ENCODE data around the gene SUDS3.

The SUDS3 gene

DNA sequence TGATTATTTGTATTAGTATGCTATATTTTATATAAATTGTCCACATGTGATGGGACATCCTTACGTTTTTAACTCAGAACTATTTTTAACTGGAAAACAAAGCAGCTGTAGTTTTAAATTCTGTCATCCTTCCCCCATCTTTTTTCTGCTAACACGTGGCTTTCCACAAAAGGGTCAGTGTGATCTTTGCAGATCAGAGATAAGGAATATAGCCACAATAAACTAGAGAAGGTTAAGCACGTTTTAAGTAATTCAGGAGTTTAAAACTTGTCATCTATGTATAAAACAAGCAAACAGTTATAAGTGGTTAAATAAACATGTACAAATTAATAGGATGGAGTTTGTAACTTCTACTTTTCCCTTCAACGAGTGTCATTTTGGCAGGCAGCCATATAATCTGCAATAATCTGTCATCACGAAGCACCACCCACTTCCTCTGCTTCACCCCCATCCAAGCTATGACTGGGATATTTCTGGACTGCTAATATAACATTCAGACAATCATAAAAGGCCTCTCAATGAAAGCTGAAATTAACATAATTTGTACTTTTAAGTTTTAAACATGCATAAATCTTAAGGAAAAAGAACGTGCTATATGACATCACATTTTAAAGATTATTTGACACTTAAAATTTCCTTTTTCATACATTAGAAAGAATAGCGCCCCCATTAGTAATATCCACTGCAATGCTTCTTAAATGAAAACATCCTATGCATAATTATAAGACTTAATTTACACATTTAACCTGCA is 18.9 kb upstream of the SUDS3 start:
- H3K36me3 ChIP-seq (ENCODE audit: insufficient read depth, low read length) = no peaks in the 10 kb centered on the region
- H3K4me1 ChIP-seq (ENCODE audit: insufficient read depth, low read length) = peaks cover 9% of the 10 kb centered on the region
- no peak overlapping the region for H3K4me3 ChIP-seq (ENCODE audit: low read length)
- no peak overlapping the region for H3K27ac ChIP-seq (ENCODE audit: low read depth, low read length)
- H3K9me3 ChIP-seq (ENCODE audit: insufficient read depth, low read depth, low read length) = no peaks in the 10 kb centered on the region
- no peaks in the 10 kb centered on the region for H3K27me3 ChIP-seq (ENCODE audit: insufficient read depth, low read length)
- no peak overlapping the region for H3K9ac ChIP-seq (ENCODE audit: low read depth, low read length)
- 88% methylated on average over 6 of the region's 7 CpGs for WGBS

DNA sequence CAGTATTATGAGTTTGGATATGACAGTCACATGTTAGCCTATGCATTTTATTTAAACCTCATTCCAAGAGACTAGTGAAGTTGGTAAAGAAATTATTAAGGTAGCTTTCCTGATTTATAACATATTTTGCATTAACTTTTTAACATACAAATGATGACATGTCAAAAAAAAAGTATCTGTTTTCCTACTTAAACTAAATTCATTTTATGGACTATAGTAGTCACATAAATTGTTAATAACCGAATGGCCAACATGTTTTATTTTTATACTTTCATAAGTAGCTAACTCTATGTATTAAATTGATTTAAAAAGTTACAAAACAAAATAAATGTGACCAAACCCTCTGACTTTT is 18.4 kb upstream of the SUDS3 start:
- no peaks in the 10 kb centered on the region for H3K9me3 ChIP-seq (ENCODE audit: insufficient read depth, low read depth, low read length)
- H3K9ac ChIP-seq (ENCODE audit: low read depth, low read length) = no peak overlapping the region
- WGBS = no CpG with 5 or more reads among the region's 1 CpG
- H3K27me3 ChIP-seq (ENCODE audit: insufficient read depth, low read length) = no peaks in the 10 kb centered on the region
- H3K36me3 ChIP-seq (ENCODE audit: insufficient read depth, low read length) = no peaks in the 10 kb centered on the region
- H3K4me3 ChIP-seq (ENCODE audit: low read length) = no peak overlapping the region
- H3K4me1 ChIP-seq (ENCODE audit: insufficient read depth, low read length) = peaks cover 9% of the 10 kb centered on the region
- H3K27ac ChIP-seq (ENCODE audit: low read depth, low read length) = no peak overlapping the region

DNA sequence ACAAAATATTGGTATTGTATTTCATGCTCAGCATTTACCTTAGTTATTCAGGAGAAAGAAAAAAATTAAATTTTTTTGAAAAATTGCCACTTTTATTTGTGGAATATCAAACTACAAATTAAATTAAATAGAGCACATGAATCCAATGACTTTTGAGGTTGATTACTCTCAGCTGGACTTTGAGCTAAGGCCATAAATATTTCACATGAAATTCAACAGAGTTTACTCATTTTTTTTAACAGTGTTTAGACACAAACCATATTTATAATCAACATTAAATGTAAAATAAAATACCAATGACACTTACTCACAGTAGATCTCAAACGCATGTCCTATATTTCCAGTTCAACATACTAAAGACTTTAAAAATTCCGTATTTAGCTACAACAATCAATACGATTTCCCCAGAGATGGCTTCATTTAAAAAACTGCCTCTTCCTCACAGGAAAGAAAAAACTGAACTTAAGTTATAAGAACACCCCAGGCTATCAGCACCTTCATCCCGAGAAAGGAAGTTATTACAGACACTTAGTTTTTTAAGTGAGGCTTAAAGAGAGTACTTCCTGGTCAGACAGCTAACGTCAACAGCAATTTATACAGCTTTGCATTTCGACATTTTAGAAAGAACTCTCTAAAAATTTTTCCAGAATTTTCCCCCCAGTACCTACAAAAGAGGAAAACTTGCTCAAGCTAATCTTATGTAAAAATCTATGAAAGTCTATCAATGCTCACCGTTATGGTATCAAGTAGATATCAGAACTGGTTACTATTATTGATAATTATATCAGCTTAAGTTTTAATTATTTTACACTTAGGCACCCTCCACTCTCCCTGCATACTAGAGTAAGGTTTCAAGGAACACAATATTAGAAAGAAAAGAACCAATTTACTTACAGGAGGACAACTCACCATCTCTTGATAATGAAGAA is 17.5 kb upstream of the SUDS3 start:
- no peak overlapping the region for H3K9ac ChIP-seq (ENCODE audit: low read depth, low read length)
- no peak overlapping the region for H3K4me3 ChIP-seq (ENCODE audit: low read length)
- H3K4me1 ChIP-seq (ENCODE audit: insufficient read depth, low read length) = peaks cover 9% of the 10 kb centered on the region
- 87% methylated on average over 6 of the region's 7 CpGs for WGBS
- no peak overlapping the region; the same call in 1 of the 2 replicates for H3K27ac ChIP-seq (ENCODE audit: low read depth, low read length)
- no peaks in the 10 kb centered on the region for H3K27me3 ChIP-seq (ENCODE audit: insufficient read depth, low read length)
- H3K36me3 ChIP-seq (ENCODE audit: insufficient read depth, low read length) = no peaks in the 10 kb centered on the region
- H3K9me3 ChIP-seq (ENCODE audit: insufficient read depth, low read depth, low read length) = no peaks in the 10 kb centered on the region

DNA sequence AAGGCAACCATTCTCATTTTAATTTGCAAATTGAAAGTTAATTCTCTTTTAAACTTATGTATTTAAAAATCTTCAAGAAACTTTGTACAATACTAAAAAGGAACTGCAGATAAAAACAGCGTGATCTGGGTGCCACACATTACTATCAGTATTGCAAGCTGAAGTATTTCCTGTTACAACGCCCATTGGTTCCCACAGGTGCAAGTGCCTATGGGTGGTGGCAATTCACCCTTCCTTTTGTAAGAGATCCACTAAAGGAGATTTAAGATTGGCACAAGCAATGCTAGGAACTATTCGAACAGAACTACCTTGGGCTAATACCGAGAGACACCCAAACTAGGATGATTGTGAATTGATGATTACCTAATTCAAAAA is 16.8 kb upstream of the SUDS3 start:
- no peaks in the 10 kb centered on the region for H3K36me3 ChIP-seq (ENCODE audit: insufficient read depth, low read length)
- peaks cover 9% of the 10 kb centered on the region for H3K4me1 ChIP-seq (ENCODE audit: insufficient read depth, low read length)
- H3K27ac ChIP-seq (ENCODE audit: low read depth, low read length) = no peak overlapping the region
- no peaks in the 10 kb centered on the region for H3K9me3 ChIP-seq (ENCODE audit: insufficient read depth, low read depth, low read length)
- no peak overlapping the region for H3K4me3 ChIP-seq (ENCODE audit: low read length)
- WGBS = 94% methylated on average over 4 of the region's 4 CpGs
- H3K9ac ChIP-seq (ENCODE audit: low read depth, low read length) = no peak overlapping the region
- H3K27me3 ChIP-seq (ENCODE audit: insufficient read depth, low read length) = no peaks in the 10 kb centered on the region

DNA sequence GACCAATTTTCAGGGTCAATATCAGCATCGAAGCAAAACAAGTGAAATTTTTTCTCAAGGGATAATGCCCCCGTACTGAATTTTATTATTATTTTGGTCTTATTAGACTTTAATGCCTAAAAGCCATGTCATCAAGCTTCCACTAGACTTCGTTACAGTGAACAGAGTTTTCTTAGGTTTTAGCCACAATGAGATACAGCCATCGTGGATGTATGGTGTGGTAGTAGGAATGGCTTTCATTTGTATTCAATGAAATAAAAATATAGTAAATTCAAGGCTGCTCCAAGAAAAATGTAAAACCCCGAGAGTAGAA is 15.3 kb upstream of the SUDS3 start:
- no peak overlapping the region for H3K4me3 ChIP-seq (ENCODE audit: low read length)
- H3K4me1 ChIP-seq (ENCODE audit: insufficient read depth, low read length) = peaks cover 9% of the 10 kb centered on the region
- no peaks in the 10 kb centered on the region for H3K27me3 ChIP-seq (ENCODE audit: insufficient read depth, low read length)
- WGBS = 89% methylated on average over 4 of the region's 5 CpGs
- H3K9me3 ChIP-seq (ENCODE audit: insufficient read depth, low read depth, low read length) = no peaks in the 10 kb centered on the region
- no peak overlapping the region for H3K9ac ChIP-seq (ENCODE audit: low read depth, low read length)
- no peak overlapping the region for H3K27ac ChIP-seq (ENCODE audit: low read depth, low read length)
- H3K36me3 ChIP-seq (ENCODE audit: insufficient read depth, low read length) = no peaks in the 10 kb centered on the region

GRCh38 chr12:118361889-118362288 is 14.5 kb upstream of the SUDS3 start:
- no peak overlapping the region for H3K4me3 ChIP-seq (ENCODE audit: low read length)
- WGBS = 97% methylated on average over 4 of the region's 4 CpGs
- no peak overlapping the region for H3K27ac ChIP-seq (ENCODE audit: low read depth, low read length)

DNA sequence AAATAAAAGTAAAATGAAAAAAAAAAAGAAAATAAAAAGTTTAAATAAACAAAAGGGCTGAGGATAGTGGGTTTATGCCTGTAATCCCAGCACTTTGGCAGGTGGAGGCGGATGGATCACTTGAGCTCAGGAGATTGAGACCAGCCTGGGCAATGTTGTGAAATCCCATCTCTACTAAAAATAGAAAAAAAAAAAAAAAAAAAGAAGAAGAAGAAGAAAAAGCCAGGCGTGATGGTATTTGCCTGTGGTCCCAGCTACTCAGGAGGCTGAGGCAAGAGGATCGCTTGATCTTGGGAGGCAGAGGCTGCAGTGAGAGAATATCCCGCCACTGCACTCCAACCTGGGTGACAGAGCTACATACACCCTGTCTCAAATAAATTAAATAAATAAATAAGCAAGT is 7.5 kb upstream of the SUDS3 start:
- Histone ChIP-seq H3K9ac (ENCODE audit: low read depth, low read length) (no peak overlapping the region), H3K36me3 (ENCODE audit: insufficient read depth, low read length) (no peaks in the 10 kb centered on the region), H3K9me3 (ENCODE audit: insufficient read depth, low read depth, low read length) (no peaks in the 10 kb centered on the region), H3K4me1 (ENCODE audit: insufficient read depth, low read length) (peaks cover 11% of the 10 kb centered on the region; the same call in 1 of the 2 replicates), H3K4me3 (ENCODE audit: low read length) (no peak overlapping the region), H3K27me3 (ENCODE audit: insufficient read depth, low read length) (peaks cover 23% of the 10 kb centered on the region), H3K27ac (ENCODE audit: low read depth, low read length) (no peak overlapping the region)
- WGBS = 100% methylated on average over 3 of the region's 4 CpGs

More at GRCh38 chr12:118361889-118362288, 14.5 kb upstream of the SUDS3 start:
- Histone ChIP-seq H3K4me1 (ENCODE audit: insufficient read depth, low read length) (peaks cover 9% of the 10 kb centered on the region), H3K9ac (ENCODE audit: low read depth, low read length) (no peak overlapping the region), H3K36me3 (ENCODE audit: insufficient read depth, low read length) (no peaks in the 10 kb centered on the region), H3K27me3 (ENCODE audit: insufficient read depth, low read length) (no peaks in the 10 kb centered on the region), H3K9me3 (ENCODE audit: insufficient read depth, low read depth, low read length) (no peaks in the 10 kb centered on the region)

GRCh38 chr12:118370601-118371000 is 5.8 kb upstream of the SUDS3 start:
- Histone ChIP-seq H3K27ac (ENCODE audit: low read depth, low read length) (no peak overlapping the region), H3K9me3 (ENCODE audit: insufficient read depth, low read depth, low read length) (no peaks in the 10 kb centered on the region), H3K36me3 (ENCODE audit: insufficient read depth, low read length) (no peaks in the 10 kb centered on the region), H3K9ac (ENCODE audit: low read depth, low read length) (no peak overlapping the region), H3K4me1 (ENCODE audit: insufficient read depth, low read length) (peaks cover 14% of the 10 kb centered on the region; the same call in 1 of the 2 replicates), H3K4me3 (ENCODE audit: low read length) (peak overlapping the region; percentile 95), H3K27me3 (ENCODE audit: insufficient read depth, low read length) (peaks cover 23% of the 10 kb centered on the region)
- WGBS = 68% methylated on average over 2 of the region's 3 CpGs

DNA sequence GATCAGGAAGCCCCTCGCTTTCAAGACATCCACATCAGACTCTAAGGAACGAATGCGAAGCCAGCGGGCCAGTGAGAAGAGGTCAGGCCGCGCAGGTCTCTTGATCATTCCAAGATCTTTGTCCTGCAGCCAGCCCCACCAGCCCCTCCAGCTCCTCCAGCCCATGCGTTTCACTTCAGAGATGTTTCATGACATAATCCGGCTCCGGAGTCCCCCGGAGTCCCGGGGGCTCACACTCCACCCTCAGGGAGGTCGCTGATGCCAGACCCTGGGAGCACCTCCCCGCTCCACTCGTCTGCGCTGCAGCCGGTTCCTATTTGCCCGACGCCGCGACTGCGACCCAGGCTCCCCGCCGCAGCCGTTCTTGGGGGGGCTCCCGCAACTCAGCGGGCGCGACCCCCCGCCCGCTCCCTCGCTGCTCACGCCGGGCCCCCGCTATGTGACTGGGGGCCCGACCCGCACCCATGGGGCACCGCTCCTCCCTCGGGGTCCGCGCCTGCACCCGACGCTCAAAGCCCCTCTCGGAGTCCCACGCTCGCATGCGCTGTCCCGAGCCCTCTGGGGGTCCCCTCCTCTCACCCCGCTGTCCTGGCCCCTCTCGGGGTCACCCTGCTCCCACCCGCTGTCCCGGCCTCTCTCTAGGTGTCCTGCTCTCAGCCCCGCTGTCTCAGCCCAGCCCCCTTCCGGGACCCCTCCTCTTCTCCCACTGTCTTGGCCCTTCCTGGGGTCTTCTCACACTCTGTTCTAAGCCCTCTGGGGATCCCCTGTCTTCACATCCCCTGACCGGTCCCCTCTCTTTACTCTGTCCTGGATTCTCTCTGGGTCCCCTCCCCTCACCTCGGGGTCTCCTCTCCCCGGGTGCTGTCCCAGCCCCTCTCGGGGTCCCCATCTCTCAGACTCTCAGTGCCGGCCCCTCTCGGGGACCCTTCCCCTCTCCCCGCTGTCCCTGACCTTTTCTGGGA is 4.8 kb upstream of the SUDS3 start:
- peaks cover 17% of the 10 kb centered on the region; the same call in 1 of the 2 replicates for H3K4me1 ChIP-seq (ENCODE audit: insufficient read depth, low read length)
- H3K27ac ChIP-seq (ENCODE audit: low read depth, low read length) = no peak overlapping the region
- 0 out of 2 replicates have a peak overlapping the region, but pooled peaks have one; percentile 35 for H3K9ac ChIP-seq (ENCODE audit: low read depth, low read length)
- H3K9me3 ChIP-seq (ENCODE audit: insufficient read depth, low read depth, low read length) = no peaks in the 10 kb centered on the region
- peaks cover 23% of the 10 kb centered on the region for H3K27me3 ChIP-seq (ENCODE audit: insufficient read depth, low read length)
- H3K36me3 ChIP-seq (ENCODE audit: insufficient read depth, low read length) = no peaks in the 10 kb centered on the region
- peak overlapping the region; percentile 95 for H3K4me3 ChIP-seq (ENCODE audit: low read length)
- under 1% methylated on average over 60 of the region's 60 CpGs for WGBS

DNA sequence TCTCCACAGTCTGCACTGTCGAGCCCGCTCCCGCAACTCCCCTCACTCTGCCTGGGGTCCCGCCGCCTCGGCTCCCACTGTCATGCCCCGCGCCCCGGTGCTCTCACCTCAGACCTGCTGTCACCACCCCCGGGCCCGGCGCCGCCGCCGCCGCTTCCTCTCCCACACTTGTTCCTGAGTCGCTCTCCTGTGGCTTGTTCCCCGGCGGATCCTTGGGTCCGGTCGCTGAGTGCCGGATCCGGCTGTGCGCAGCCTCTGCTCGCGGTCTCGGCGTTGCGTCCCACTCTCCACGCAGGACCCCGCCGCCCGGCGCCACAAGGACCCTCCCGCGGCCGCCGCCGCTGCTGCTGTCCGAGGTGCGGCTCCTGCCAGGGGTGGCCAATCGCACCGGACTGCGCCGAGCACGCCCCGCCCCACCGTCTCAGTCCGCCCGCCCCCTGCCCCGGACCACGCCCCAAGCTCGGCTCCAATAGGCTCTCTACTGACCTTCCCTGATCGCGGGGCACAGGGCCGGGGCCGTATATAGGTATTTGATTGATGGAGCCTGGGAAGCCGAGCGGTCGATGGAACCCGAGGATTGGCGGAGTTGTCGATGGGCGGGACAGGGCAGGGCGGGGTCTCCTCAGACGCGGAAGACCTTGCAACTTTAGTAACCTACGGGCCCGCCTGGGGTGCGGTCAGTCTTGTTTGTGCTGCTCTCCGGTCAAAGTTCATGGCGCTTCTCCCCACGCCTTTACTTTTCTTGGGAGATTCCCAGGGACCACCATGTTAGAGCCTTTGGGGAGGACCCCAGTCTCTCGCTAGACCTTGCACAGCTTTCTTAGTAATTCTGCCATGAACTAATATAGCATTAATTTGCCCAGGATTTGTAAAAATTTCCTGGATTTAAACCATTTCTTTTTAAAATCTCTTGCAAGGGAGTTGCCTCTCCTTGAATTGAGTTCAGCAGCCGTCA is 3.5 kb upstream of the SUDS3 start, which contains the start of gene TAOK3:
Gene TAOK3 (minus strand): TSS at position 367 of the 955 bp plus-strand sequence. CDS start 117,340 bp downstream, outside the sequence.
- Histone ChIP-seq H3K27ac (ENCODE audit: low read depth, low read length) (no peak within 1 kb of the TSS), H3K4me1 (ENCODE audit: insufficient read depth, low read length) (peaks cover 17% of the 10 kb centered on the region; the same call in 1 of the 2 replicates), H3K36me3 (ENCODE audit: insufficient read depth, low read length) (no peaks in the 10 kb centered on the region), H3K9me3 (ENCODE audit: insufficient read depth, low read depth, low read length) (no peaks in the 10 kb centered on the region), H3K27me3 (ENCODE audit: insufficient read depth, low read length) (peaks cover 23% of the 10 kb centered on the region), H3K4me3 (ENCODE audit: low read length) (peak within 1 kb of the TSS; percentile 95), H3K9ac (ENCODE audit: low read depth, low read length) (peak within 1 kb of the TSS; percentile 62)
- WGBS = under 1% methylated on average over 75 of the region's 75 CpGs
